H1 (cell line): ENCODE data around the gene AFF1. TPM values are rescaled to one million over a fixed set of nuclear protein-coding genes. Genes with fewer than 3 reads are reported as not detected.

Experiments
- CEBPB ChIP-seq: IDR thresholded peaks from 2 replicates; pipeline ENCODE4 v1.6.1; 2012; ENCODE audit warnings: low read depth, low read length
- USF2 ChIP-seq: IDR thresholded peaks from 2 replicates; pipeline ENCODE4 v1.6.1; 2011; ENCODE audit warnings: low read length, improper control_type of control experiment
- polyA plus RNA-seq, 7 experiments: library from polyadenylated mRNA; depleted of rRNA in 3 of 7; stranded (reverse) in 5 of 7; unstranded in 2 of 7; fragments of >200 nt in 5 of 7; fragments of 200-250 nt in 2 of 7; gene quantifications; 1 replicate in 5 of 7; 2 replicates in 1 of 7; 4 replicates in 1 of 7; pipeline versions ENCODE4 v1.2.1 to v1.2.3, GENCODE V29; 2011 to 2013; ENCODE audit warnings: missing spikeins in 2 of 7, mixed read lengths in 2 of 7
- total RNA-seq: library from RNA; stranded (reverse); fragmentation: NEBNext Ultra II Directional; extraction: Animal tissue kit (Norgen Biotek cat#: 25700); gene quantifications from 2 replicates; pipeline ENCODE4 v1.2.1, GENCODE V29; 2021

AFF1 gene
- total and polyA plus RNA-seq, 2 of the 8 experiments (the other 6 are each of a cell fraction or from before 2014, with no cell fraction given): 14.8 to 85.5 TPM

- TF ChIP-seq USF2 (no peak), CEBPB (no peak)
Measured at GRCh38 chr4:87038837-87039615, 104.2 kb downstream of the AFF1 start (continued).
